Inflammatory macrophage (primary cell): ENCODE measurements around the gene SYNM.

Experiments
- DNase-seq, 2 donors: peaks; one replicate each; pipeline ENCODE4 v3.0.0-alpha.2; 2020 to 2022

The SYNM gene

GRCh38 chr15:99125061-99125891 lies 20.4 kb downstream of the SYNM start:
- no peak for DNase-seq

DNA sequence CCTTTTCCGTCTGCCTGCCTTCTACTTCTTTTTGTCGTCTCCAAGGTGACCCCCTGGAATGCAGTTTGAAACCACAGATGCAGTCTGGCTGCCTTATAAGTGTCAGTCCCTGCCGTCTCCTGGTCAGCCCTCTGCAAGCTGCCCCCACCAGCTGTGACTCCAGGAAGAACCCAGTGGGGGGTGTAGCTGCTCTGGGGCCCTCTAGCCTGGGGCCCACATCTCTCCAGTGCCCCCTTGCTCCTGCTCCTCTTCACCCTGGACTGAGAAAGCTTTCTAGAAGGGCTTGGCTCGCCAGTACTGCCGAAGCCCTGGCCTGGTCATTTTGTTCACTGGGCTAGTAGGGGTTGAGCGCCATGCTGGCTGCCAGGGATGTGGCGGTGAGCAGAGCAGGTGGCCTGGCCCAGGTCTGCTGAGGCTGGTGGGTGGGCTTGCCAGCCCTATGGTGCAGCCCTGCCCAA lies 21.3 kb downstream of the SYNM start:
- no peak for DNase-seq

DNA sequence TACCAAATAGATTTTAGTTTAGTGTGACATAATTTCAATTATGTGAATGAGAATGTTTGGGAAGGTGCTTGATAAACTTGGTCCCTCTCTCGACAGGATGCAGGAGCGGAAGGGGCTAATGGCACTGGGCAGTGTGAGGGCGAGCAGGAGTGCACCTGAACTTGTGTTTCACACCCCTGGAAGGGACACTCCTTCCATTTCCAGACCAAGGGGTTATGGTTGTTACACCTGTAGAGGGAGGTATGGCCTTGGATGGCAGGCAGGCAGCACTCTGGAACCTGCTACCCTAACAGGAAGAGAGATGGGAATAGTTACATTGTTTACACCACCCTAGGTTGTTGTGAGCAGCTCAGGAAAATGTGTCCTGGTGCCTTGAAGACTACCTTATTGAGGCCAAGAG lies 22.1 kb downstream of the SYNM start:
- DNase-seq: no peak

DNA sequence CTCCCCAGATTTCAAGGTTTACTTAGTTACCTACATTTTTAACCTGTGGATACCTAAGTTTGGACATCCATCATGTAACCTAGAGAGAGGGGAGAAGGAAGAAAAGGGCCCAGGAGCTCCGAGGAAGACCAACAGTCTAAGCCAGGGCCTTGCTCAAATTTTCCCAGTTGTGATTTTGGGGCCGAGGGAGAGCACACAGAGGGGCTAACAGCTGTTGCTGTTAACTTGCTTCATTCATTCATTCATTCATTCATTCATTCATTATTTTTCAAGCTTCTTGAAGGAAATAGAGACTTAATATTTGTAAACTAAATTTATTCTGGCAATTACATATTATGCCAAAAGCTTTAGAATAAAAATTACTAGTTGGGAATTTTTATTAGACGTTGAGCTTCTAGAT lies 22.9 kb downstream of the SYNM start:
- no peak for DNase-seq

DNA sequence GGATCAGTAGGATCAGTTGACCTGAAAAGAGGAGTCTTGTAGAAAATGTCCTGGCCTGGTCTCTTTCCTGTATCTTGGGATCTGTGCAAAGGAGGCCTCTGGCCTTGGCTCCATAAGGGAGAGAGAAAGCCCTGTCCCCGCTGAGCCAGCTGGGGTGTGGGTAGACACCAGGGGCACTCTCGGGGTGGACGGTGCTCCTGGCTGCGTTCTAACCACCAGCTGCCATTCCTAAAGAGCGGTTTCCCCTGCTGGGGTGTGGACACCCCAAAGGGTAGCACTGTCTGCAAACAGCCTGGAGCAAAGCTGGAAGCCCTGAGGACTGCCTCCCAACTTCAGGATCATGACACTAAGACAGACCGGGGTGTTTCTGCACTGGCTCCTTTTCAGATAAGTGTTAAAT lies 23.5 kb downstream of the SYNM start:
- no peak for DNase-seq

DNA sequence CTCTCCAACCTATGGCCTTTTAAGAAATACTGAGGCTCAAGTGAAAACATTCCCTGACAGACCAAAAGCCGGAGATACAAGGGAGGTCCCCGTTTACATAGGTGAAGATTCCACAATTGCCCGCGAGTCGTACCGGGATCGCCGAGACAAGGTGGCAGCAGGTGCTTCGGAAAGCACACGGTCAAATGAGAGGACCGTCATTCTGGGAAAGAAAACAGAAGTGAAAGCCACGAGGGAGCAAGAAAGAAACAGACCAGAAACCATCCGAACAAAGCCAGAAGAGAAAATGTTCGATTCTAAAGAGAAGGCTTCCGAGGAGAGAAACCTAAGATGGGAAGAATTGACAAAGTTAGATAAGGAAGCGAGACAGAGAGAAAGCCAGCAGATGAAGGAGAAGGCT lies 24.8 kb downstream of the SYNM start:
- no peak for DNase-seq

- no peak for DNase-seq
These were observed 25.4 kb downstream of the SYNM start for GRCh38 chr15:99130314-99130713.

DNA sequence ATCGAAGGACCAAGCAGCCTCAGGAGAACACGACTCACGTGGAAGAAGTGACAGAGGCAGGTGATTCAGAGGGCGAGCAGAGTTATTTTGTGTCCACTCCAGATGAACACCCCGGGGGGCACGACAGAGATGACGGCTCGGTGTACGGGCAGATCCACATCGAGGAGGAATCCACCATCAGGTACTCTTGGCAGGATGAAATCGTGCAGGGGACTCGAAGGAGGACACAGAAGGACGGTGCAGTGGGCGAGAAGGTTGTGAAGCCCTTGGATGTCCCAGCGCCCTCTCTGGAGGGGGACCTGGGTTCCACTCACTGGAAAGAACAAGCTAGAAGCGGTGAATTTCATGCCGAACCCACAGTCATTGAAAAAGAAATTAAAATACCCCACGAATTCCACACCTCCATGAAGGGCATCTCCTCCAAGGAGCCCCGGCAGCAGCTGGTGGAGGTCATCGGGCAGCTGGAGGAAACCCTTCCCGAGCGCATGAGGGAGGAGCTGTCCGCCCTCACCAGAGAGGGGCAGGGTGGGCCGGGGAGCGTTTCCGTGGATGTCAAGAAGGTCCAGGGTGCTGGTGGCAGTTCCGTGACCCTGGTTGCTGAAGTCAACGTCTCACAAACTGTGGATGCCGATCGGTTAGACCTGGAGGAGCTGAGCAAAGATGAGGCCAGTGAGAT lies 26.0 kb downstream of the SYNM start:
- no peak for DNase-seq

DNA sequence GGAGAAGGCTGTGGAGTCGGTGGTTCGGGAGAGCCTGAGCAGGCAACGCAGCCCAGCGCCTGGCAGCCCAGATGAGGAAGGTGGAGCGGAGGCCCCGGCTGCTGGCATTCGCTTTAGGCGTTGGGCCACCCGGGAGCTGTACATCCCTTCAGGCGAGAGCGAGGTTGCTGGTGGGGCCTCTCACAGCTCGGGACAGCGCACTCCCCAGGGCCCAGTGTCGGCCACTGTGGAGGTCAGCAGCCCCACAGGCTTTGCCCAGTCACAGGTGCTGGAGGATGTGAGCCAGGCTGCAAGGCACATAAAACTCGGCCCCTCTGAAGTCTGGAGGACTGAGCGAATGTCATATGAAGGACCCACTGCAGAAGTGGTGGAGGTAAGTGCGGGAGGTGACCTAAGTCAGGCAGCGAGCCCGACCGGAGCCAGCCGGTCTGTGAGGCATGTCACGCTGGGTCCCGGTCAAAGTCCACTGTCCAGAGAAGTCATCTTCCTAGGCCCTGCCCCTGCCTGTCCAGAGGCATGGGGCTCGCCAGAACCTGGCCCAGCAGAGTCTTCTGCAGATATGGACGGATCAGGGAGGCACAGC lies 26.7 kb downstream of the SYNM start:
- no peak for DNase-seq

DNA sequence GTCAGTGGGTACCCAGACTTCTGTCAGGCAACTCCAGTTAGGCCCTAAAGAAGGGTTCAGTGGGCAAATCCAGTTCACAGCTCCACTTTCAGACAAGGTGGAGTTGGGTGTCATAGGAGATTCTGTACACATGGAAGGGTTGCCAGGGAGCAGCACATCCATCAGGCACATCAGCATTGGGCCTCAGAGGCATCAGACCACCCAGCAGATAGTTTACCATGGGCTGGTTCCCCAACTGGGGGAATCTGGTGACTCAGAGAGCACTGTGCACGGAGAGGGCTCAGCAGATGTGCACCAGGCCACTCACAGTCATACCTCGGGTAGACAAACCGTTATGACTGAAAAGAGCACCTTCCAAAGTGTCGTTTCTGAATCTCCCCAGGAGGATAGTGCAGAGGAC lies 27.2 kb downstream of the SYNM start:
- DNase-seq: no peak

GRCh38 chr15:99132634-99133287 lies 27.9 kb downstream of the SYNM start:
- DNase-seq: no peak

GRCh38 chr15:99134317-99134821 lies 29.5 kb downstream of the SYNM start:
- DNase-seq: no peak

DNA sequence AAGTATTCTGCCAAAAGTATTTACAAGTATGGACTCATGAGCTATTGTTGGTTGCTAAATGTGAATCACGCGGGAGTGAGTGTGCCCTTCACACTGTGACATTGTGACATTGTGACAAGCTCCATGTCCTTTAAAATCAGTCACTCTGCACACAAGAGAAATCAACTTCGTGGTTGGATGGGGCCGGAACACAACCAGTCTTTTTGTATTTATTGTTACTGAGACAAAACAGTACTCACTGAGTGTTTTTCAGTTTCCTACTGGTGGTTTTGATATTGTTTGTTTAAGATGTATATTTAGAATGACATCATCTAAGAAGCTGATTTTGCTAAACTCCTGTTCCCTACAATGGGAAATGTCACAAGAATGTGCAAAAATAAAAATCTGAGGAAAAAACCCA lies 30.3 kb downstream of the SYNM start:
- no peak for DNase-seq

- DNase-seq: no peak
These were observed 32.2 kb downstream of the SYNM start for GRCh38 chr15:99137111-99137546.

GRCh38 chr15:99137877-99138276 lies 33.0 kb downstream of the SYNM start:
- no peak for DNase-seq

DNA sequence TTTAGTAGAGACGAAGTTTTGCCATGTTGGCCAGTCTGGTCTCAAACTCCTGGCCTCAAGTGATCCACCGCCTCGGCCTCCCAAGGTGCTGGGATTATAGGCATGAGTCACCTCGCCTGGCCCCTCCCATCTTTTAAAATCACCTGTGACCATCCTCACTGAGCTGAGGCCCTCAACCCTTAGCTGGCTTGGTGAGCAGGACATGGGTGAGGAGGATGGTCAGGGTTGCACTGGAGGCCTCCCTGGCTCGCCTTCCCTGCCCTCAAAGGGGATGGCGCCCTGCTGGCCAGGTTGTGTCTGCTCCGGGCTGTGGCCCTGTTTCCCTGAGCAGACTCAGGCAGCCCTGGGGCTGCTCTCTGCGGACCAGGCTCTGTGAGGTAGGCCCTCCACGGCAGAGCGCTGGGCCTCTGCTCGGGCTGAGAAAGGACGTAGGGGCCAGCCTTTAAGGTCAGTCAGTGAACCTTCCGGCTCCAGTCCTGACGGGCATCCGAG lies 33.7 kb downstream of the SYNM start:
- no peak for DNase-seq

DNA sequence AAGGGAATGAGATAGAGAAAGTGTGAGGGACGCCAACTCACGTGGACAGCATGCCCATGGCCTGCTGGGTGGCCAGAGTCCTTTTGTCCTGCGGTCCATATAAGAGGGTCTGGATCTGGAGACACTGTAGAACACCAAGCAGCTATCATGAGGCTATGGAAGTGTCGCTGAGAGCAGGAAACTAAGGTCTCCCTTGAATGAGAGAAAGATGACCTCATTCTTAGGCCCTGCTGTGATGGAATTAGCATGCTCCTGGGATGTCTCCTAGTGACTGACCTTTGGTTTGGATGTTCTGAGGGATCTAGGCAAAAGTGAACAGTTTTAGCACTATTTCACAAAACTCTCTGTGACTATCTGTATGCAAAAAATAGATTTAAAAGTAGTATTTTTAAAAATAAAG lies 34.4 kb downstream of the SYNM start:
- no peak for DNase-seq

DNA sequence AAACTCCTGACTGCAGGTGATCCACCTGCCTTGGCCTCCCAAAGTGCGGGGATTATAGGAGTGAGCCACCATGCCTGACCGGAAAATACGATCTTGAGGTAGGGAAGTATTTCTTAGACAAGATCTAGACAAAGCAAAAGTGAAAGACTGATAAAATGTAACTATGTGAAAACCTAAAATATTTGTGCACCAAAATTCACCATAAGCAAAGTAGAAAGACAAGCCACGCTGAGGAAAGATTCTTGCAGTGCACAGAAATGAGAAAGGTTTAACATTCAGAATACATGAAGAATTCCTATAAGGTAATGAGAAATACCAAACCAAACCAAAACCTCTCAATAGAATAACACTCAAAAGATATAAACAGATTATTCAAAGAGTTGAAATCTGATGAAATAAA lies 35.7 kb downstream of the SYNM start:
- no peak for DNase-seq

DNA sequence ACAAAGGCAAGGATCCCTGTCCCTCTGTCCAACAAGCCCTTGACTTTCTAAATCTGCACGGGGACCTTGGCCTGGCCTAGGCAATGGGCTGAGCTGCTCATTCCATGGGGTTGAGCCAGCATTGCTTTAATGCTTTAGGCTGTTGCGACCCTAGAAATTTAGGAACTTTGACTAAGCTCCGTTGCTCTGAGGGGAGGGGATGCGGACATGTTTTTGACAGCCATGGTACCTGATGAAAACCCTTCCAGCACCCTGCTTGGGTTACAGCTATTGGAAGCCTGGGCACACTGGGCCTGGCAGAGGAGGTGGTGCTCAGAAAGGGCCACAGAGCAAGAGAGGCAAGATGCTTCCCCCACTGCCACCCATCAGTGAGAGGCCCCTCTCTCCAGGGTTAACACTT lies 37.1 kb downstream of the SYNM start:
- no peak for DNase-seq

DNA sequence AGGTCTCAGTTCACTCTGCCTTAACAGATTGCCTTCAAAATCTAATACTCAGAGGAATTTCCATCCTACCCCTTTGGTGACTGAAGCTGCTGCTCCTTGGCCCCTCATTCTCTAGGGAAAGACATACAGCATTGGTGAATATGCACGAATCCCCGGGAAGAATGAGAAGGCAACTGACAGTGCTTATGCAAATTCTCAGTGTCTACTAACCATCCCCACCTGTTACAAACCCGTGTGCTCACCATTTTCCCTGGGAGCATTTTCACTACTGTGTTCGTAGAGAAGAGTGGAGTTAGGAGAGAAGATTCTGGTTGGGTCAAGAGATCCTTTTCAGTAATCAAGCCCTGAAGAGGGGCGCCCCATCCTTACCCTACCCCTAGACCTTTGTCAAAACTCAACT lies 37.7 kb downstream of the SYNM start:
- DNase-seq: no peak

DNA sequence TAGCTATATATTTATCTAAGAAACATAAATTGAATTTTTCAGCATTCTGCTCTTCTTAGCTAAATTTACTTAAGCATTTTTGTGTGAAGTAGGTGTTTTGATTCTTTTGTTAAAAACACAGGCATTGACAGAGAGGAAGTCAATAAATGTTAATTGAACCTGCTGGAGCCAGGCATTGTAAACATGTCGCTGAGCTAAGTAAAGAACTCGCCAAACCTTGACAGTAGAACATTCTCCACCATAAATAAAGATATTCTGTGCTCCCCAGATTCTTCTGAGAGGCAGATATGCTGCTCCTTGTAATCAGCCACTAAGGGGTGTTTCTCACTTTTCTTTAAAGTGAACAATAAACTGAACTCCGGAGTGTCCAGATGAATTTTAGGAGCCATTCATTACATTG lies 38.4 kb downstream of the SYNM start:
- no peak for DNase-seq

DNA sequence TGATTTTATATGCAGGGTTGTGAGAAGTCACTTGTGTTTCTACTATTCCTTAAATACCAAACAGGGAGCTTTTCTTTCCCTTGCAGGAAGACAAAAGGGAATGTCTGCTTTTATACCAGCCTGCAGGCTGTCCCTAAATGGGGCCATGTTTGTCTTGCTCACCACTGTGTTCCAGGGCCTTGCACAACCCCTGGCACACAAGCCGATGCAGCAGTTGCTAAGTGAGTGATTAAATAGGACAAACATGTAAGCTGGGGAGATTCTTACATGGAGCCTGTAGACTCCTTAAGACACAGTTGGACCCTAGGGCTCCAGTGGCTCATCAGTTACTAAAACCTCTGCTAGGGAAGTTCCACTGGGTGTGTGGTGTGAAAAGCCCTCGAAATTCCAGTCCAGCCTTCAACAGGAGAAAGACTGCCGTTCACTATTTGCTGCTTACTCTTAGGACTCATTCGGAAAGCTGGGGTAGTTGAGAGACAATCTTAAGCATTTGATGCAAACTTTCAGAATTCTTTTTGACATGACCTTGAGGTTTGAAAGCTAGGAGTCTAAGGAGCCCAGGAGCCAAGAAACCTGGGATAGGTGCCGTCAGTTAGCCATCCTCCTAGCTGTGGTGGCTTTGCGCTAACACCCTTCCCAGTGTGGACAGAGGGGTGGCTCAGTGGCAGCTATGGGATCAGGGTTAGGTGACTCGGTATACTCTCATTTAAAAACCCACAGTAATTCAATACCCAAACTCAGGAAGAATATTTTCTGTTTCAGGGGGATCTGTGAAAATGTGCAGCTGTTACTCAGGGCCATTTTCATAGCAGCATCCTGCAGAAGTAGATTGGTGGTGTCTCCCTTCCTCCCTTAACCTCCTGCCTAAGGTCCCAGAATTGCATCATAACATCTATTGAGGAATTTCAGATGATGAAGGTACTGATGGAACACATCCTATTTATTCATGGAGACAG lies 39.1 kb downstream of the SYNM start:
- DNase-seq: no peak
